Measurements from ENCODE around the gene UBE2R2.

The UBE2R2 gene

GRCh38 chr9:33885948-33886347 lies 69.0 kb downstream of the UBE2R2 start:
- no peak for DNase-seq

- DNase-seq = no peak
Observed at GRCh38 chr9:33893861-33894260, 76.9 kb downstream of the UBE2R2 start.

- no peak for DNase-seq
Observed at GRCh38 chr9:33894316-33894715, 77.4 kb downstream of the UBE2R2 start.

- no peak for DNase-seq
Observed at GRCh38 chr9:33903157-33903780, 86.3 kb downstream of the UBE2R2 start.

DNA sequence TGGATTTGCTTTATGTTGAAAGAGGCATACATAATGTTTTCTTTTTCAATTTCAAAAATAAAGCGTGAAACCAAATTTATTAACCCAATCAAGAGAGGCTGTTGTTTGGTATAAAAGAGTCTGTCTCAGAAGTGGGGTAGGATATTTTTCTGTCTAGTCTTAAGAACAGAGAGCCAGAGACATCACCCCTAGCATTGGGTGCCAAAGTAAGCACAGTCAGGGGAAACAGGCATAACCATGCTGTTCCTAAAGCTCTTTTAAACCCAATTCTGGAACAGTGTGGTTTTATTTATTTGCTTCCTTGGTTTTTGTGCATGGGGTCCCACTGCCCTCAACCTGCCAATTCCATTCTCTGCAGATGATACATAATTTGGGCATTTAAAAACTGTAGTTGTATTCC lies 88.2 kb downstream of the UBE2R2 start:
- DNase-seq = no peak

- DNase-seq = no peak
Observed at GRCh38 chr9:33906769-33907168, 89.8 kb downstream of the UBE2R2 start.

- DNase-seq = no peak
Observed at GRCh38 chr9:33907347-33907746, 90.4 kb downstream of the UBE2R2 start.

GRCh38 chr9:33908114-33908513 lies 91.2 kb downstream of the UBE2R2 start:
- no peak for DNase-seq

DNA sequence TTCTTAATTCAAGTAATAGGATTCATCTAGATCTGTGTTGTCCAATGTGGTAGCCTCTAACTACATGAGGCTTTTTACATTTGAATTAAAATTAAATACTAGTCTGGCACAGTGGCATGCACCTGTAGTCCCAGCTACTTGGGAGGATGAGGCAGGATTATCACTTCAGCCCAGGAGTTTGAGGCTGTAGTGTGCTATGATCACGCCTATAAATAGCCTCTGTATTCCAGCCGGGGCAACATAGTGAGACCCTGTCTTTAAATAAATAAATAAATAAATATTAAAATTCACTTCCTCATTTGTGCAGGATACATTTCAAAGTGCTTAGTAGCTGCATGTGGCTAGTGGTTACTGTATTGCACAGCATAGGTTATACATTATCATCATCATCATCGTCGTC lies 91.8 kb downstream of the UBE2R2 start:
- no peak for DNase-seq

GRCh38 chr9:33913541-33913940 lies 96.6 kb downstream of the UBE2R2 start:
- DNase-seq = no peak

DNA sequence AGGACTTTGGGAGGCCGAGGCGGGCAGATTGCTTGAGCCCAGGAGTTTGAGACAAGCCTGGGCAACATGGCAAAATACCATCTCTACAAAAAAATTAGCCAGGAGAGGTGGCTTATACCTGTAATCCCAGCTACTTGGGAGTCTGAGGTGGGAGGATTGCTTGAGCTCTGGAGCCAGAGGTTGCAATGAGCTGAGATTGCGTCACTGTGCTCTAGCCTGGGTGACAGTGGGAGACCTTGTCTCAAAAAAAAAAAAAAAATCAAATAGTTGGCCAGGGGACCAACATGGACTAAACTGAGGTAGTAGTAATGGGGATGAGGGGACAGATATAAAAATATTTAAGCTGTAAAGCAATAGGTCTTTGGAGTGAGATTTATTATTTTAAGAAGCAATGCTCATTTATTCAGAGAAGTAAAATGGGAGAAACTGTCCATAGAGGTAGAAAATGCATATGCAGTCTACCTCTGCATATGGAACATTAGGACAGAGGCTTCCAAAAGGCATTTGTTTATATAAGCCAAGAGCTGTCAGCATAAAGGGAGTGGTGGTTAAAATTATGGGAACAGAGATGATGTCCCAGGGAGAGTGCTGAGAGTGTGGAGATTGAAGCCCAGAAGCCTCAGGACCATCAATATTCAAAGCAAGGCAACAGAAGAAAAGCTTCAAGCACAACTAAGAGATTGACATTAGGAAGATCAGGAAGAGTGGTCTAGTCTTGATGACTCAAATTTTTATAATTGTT lies 98.1 kb downstream of the UBE2R2 start:
- no peak for DNase-seq

GRCh38 chr9:33917036-33917435 lies 100.1 kb downstream of the UBE2R2 start:
- no peak for DNase-seq

GRCh38 chr9:33919276-33919897 lies 102.4 kb downstream of the UBE2R2 start:
- DNase-seq = no peak

DNA sequence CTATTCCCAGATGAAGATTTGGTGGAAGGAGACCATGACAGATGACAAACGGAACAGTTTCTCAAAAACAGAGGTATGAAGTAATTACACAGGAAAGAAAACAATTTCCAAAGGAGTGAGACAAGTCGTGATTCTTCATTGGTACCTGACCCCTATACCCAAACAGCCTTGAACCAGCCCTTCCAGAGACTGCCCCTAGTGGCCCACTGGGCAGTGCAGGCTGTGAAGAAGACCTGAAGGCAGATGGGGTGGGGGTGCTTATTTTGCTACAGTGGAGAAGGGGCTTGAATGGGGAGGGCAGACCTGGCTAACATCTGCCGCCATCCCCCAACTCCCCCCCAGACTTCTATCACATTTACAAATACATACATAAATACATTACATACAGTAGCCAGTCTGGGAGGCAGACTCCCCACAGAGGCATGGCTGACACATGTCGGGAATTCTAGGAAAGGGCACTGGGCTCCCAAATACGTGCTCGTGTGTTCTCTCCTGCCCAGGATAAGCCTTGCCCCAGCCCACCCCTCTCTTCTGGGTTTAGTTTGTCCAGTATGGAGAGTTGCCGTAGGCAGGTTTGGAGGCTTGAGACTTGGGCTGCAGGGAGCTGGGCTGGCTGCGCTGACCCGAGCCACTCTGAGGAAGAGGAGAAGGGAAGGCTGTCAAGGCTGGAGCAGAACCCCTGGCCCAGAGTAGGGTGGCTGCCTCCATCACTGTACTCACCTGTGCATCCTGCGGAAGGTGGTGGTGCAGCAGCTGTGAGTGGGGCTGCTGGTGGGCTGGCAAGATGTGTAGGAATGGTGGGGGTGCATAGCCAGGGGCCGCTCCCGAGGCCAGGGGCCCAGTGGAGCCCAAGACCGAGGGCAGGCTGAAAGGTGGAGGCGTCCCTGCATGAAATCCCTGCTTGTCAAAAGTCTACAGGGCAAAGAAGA lies 105.3 kb downstream of the UBE2R2 start:
- DNase-seq = no peak

DNA sequence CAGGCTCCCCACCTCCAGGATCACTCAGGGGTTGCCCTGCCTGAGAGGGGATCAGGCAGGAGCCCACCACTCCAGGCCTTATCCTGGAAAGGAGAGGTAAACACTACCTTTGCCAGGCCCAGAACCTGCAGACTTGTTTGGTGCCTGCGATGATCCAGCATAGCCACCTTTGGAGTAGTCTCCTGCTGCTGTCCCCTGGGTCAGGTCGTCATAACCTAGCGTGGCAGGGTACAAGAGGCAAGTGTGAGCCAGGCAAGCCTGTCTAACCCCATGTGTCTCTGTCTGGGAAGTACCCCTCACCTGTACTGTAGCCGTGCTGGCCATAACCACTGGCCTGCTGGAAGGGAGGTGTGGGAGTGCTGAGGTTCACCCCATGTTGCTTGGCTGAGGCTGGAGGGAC lies 106.1 kb downstream of the UBE2R2 start:
- DNase-seq = no peak

DNA sequence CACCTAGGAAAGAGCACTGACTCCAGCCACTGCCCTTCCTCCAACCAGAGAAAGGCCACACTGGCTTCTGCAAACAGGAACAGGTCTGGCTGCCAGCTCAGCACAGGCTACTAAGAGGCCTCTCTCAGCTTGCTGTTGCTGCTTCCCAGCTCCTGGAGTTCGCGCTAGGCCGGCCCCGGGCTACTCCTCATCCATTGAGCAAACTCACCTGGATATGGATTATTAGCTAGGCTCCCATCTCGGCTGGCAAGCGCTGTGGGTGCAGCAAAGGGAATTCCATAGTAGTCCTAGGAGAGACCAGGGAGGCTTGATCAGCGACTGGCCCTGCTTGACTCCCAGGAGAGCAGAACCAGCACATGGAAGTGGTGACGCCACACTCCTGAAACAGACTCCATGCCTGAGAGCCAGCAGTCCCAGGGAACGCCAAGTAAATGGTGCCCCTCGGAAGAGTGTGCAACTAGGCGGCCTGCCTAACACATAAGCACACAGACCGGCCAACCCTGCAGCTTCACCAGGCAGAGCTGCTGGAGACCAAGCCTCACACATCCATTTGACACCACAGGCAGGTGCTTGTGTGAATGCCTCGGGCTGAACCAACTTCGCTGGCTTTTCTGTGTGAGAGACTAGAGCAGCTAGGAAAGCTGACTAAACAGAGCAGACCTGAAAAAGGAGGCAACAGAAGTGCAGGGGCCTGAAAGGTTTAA lies 107.2 kb downstream of the UBE2R2 start:
- no peak for DNase-seq

DNA sequence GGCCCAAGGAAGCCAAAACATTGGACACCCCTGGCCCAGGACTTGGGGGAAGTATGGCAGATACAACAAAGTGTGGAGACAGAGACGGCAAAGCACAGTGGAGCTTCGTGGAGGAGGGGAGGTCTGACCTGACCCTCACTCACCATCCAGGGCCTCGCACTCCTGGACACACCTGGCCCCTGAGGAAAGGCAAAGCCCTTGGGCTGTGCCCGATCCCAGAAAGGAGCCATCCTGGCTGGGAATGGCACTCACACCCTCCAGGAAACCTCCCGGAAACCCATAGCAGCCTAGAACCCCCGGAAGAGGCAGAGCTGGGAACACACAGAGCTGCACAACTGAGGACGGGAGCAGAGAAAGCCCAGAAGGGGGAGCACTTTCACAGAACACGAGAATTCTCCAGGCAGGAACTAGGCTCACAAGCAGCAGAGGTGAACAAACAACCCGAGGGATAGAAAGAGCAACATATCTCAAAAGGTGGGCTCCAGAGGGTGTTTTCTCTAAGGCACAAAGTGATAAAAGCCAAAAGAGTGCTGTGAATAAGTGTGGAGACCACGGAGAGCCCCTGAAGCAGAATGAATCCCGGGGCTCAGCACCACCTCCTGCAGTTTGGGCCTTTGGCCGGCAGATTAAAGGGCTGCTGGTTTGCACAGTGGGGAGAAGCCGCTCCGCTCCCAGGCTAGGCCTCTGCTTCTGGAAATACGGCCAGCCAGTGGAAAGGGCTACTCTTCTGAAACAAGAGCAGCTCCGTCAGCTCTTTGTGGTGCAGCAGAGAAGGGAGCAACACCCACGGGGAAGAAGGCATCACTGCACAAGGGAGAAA lies 108.2 kb downstream of the UBE2R2 start:
- no peak for DNase-seq

DNA sequence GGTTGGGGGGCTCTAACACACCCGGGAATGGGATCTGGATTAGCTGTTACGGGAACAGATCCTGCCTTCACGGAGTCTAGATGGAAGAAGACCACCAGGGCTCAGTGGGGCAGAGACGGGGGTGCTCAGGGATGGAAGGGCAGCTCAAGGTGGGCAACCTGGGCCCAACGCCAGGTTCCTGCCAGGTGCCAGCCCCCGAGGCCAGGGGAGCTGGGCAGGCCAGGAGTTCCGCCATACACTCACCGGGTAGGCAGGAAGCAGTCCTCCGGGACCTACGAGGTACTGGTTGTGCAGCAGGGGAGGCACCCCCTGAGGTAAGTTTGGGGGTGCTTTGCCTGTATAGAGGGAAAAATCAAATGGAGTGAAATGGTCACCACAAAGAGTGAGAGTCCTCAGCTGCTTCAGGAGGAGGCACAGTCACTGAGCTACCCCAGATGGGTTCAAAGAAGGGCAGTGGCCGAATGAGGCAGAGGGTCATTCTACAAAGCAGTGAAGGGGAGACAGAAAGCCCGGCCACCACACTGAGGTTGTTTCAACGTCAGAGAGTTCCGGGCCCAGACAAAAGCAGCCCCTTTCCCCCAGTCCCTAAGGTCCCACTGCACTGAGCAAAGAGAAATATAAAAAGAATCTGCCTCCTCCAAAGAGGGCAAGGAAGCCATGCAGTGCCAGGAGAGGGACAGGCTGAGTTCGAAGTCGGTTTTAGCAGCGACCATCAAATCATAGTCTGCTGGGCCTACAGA lies 110.0 kb downstream of the UBE2R2 start:
- no peak for DNase-seq

GRCh38 chr9:33927694-33928093 lies 110.7 kb downstream of the UBE2R2 start:
- DNase-seq = no peak

- DNase-seq = no peak
Observed at GRCh38 chr9:33931326-33931725, 114.4 kb downstream of the UBE2R2 start.
